HUES64 (cell line): Measurements from ENCODE around the gene KDF1.

Experiments
- H3K27ac ChIP-seq: 2 replicates; pipeline ENCODE4 v1.7.0; 2013; ENCODE audit warnings: low read depth, low read length, inconsistent platforms
- H3K27me3 ChIP-seq: 2 replicates; pipeline ENCODE4 v1.6.1; 2013; ENCODE audit warnings: mild to moderate bottlenecking, low read length; ENCODE audit not compliant: insufficient read depth
- H3K36me3 ChIP-seq: 2 replicates; pipeline ENCODE4 v1.6.1; 2013; ENCODE audit warnings: mild to moderate bottlenecking, low read length; ENCODE audit not compliant: insufficient read depth
- H3K4me1 ChIP-seq: 2 replicates; pipeline ENCODE4 v1.6.1; 2013; ENCODE audit warnings: mild to moderate bottlenecking, low read length, moderate library complexity; ENCODE audit not compliant: insufficient read depth
- H3K4me3 ChIP-seq: 2 replicates; pipeline ENCODE4 v1.5.1; 2013; ENCODE audit warnings: mild to moderate bottlenecking, low read length, moderate library complexity
- H3K9ac ChIP-seq: 2 replicates; pipeline ENCODE4 v1.6.1; 2013; ENCODE audit warnings: mild to moderate bottlenecking, low read depth, low read length
- H3K9me3 ChIP-seq: 2 replicates; pipeline ENCODE4 v1.6.1; 2013; ENCODE audit warnings: low read depth, low read length; ENCODE audit not compliant: insufficient read depth
- WGBS: fragments of 150-250, 120-280 bp; methylation state at CpG from one replicate; pipeline ENCODE4 v1.1.7; 2013; ENCODE audit warnings: missing lambda C conversion rate; 5-methylcytosine and 5-hydroxymethylcytosine counted together

KDF1 gene

DNA sequence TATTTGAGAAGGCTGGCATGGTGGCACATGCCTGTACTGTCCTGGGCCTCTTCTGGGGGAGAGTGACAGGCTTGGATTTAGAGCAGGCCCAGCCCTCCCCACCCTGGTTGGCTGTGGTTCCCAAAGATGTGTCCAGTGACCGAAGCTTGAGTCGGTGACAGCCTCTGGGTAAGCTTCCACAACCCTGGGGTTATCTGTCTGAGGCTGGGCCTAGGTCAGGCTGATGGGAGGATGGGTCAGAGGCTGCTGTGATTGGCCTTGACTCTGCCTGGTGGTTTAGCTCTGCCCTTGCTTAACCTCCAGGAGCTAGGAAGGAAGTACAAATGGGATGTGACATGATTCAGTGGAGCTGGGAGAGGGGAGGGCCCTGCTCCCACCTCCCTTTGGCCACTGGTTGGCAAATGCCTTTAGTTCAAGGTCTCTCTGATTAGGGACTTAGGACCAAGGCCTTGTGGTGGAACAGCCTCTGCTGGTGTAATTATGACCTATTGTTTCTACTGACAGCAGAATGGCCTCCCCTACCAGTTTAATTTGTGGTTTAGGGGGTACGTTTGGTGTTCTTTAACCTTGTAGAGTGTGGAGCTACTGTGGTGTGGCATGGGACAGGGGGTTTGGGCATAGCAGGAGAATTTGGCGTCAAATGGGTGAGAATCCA, 22.1 kb downstream of the KDF1 start:
- H3K36me3 ChIP-seq, result peaks cover 67% of the 10 kb centered on the region
- H3K9ac ChIP-seq, result no peak overlapping the region
- no peak overlapping the region for H3K27ac ChIP-seq
- H3K27me3 ChIP-seq, result no peaks in the 10 kb centered on the region
- H3K4me3 ChIP-seq, result no peak overlapping the region
- no peaks in the 10 kb centered on the region for H3K9me3 ChIP-seq
- 93% methylated on average over 4 of the region's 4 CpGs for WGBS
- no peaks in the 10 kb centered on the region for H3K4me1 ChIP-seq

DNA sequence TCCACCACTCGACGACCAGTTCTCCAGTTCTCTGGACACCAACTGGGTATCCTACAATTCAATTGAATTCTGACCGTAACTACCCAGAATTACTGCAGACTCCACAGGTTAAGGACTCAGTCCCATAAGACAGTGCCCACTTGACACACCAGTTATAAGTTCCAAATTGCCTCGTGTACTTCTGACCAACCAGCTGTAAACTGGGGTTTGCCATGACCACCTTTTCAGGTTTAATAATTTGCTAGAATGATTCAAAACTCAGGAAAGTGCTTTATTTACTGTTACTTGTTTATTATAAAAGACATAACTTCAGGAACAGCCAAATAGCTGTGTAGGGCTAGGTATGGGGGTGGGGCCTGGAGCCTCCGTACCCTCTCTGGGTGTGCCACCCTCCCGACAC, 23.4 kb downstream of the KDF1 start:
- WGBS, result 93% methylated on average over 4 of the region's 6 CpGs

DNA sequence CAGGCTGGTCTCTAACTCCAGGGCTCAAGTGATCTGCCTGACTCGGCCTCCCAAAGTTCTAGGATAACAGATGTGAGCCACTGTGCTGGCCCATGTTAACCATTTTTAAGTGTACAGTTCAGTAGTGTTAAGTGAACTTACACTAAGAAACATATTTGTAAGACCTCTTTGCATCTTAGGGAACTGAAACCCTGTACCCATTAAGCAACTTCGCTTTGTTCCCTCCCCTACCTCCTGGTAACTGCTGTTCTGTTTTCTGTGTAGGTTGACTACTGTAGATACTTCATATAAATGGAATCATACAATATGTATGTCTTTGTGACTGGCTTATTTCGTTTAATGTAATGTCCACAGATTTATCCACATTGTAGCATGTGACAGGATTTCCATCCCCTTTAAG, 27.7 kb downstream of the KDF1 start:
- no peak overlapping the region for H3K9ac ChIP-seq
- WGBS, result 91% methylated on average over 1 of the region's 3 CpGs
- no peaks in the 10 kb centered on the region for H3K27me3 ChIP-seq
- H3K27ac ChIP-seq, result no peak overlapping the region
- no peaks in the 10 kb centered on the region for H3K9me3 ChIP-seq
- no peak overlapping the region for H3K4me3 ChIP-seq
- no peaks in the 10 kb centered on the region for H3K4me1 ChIP-seq
- H3K36me3 ChIP-seq, result peaks cover 68% of the 10 kb centered on the region

More for the DNA sequence above, 23.4 kb downstream of the KDF1 start:
- Histone ChIP-seq H3K27ac (no peak overlapping the region), H3K9ac (no peak overlapping the region), H3K27me3 (no peaks in the 10 kb centered on the region), H3K9me3 (no peaks in the 10 kb centered on the region), H3K4me3 (no peak overlapping the region), H3K4me1 (no peaks in the 10 kb centered on the region), H3K36me3 (peaks cover 64% of the 10 kb centered on the region)

DNA sequence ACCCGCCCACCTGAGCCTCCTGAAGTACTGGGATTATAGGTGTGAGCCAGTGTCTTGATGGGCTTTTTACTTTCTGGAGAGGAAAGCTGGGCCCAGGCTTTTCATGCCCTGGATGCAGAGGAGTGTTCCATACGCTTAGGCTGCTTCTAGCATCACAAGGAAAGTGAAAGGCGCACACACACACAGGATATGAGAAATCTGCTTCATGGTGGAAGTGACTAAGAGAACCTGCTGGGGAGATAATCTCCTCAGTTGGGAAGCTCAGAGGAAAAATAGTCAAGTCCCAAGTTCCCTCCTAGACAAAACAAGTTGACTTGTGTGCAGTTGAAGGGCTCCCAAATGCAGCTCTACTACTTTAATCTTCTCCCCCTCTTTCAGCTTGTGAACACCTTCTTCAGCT, 36.6 kb downstream of the KDF1 start:
- 98% methylated on average over 3 of the region's 3 CpGs for WGBS
- no peaks in the 10 kb centered on the region for H3K27me3 ChIP-seq
- H3K4me1 ChIP-seq, result peaks cover 11% of the 10 kb centered on the region; the same call in 1 of the 2 replicates
- no peaks in the 10 kb centered on the region for H3K9me3 ChIP-seq
- no peak overlapping the region for H3K27ac ChIP-seq
- no peak overlapping the region for H3K9ac ChIP-seq
- H3K36me3 ChIP-seq, result peaks cover 57% of the 10 kb centered on the region
- no peak overlapping the region for H3K4me3 ChIP-seq

DNA sequence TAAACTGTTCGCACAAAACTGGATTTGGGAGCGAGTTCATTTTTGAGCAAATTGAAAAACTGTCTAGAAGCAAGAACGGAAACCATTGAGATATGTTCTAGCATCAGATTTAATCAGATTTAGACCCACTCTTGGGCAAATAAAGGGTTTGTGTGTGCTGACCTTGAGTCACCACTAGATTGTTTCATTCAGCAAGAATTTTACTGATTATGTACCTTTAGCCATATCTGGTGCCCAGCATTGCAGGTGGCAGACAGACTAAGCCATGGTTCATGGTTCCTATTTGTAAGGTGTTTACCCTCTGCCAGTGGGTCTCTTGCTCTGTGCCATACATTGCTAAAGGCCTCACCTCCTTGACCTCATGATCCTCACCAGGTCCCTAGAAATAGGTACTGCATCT, 37.4 kb downstream of the KDF1 start:
- H3K36me3 ChIP-seq, result peaks cover 49% of the 10 kb centered on the region
- H3K27me3 ChIP-seq, result no peaks in the 10 kb centered on the region
- peak overlapping the region; percentile 93 for H3K9ac ChIP-seq
- no peaks in the 10 kb centered on the region for H3K9me3 ChIP-seq
- 92% methylated on average over 3 of the region's 3 CpGs for WGBS
- peak overlapping the region; percentile 86 for H3K4me3 ChIP-seq
- H3K4me1 ChIP-seq, result peaks cover 11% of the 10 kb centered on the region; the same call in 1 of the 2 replicates
- no peak overlapping the region for H3K27ac ChIP-seq

DNA sequence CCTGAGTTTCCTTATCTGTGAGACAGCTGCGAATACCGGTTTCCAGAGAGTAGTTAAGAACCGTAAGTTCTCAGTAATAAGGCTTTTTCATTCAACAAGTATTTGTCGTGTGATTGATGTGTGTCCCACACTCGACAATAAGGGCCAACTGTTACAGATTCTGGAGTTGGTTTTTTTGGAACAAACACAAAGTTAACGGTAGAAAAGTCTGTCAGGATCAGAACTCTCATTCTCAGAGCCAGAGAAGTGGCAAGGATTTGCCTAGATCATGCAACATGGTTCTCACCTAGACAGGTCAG, 37.9 kb downstream of the KDF1 start:
- Histone ChIP-seq H3K27ac (peak overlapping the region; percentile 79; the same call in 1 of the 2 replicates), H3K4me1 (peaks cover 11% of the 10 kb centered on the region; the same call in 1 of the 2 replicates), H3K27me3 (no peaks in the 10 kb centered on the region), H3K36me3 (peaks cover 44% of the 10 kb centered on the region), H3K9ac (peak overlapping the region; percentile 93), H3K4me3 (peak overlapping the region; percentile 86), H3K9me3 (no peaks in the 10 kb centered on the region)
- 51% methylated on average over 6 of the region's 6 CpGs for WGBS

DNA sequence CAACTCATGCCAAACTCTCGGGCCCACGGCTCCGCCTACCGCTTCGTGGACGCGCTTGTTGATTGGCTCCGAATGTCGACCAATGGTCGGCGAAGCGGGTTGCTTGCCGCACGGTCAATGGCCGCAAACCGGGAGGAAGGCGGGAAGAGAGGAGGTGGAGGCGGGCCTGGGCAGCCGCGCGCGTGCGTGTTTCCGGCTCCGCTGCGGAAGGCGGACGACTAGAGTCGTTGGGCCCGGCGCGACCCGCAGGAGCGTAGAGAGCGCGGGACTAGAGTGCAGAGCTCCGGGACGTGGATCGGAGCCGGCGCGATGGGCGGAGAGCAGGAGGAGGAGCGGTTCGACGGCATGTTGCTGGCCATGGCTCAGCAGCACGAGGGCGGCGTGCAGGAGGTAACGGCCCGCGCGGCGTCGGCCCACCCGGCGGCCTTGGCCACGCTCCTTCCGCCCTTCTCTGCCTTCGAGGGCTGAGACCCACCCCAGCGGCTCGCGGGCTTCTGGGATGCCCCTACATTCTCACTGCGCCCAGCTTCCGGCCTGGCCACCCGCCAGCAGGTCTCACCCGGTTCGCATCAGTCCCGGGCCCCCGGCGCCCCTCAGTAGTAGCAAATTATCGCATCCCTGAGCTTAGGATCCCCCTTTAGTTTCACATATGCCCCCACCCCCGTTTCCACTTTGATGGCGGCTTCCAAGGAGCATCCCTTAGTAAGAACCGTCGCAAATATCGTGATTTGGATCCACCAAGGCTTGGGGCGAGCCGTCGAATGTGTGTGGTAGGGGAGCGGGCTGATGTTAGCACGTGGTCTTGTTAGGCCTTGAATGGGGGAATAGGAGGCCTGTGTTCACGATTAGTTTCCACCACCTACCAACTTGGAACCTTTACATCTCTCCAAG, 38.5 kb downstream of the KDF1 start, which contains the start of gene NUDC:
TSS of gene NUDC (plus strand) at position 204 of the 891 bp plus-strand sequence. CDS start at position 310, 106 bp downstream.
- Histone ChIP-seq H3K36me3 (peaks cover 38% of the 10 kb centered on the region), H3K4me3 (peak within 1 kb of the TSS; percentile 86), H3K4me1 (peaks cover 11% of the 10 kb centered on the region; the same call in 1 of the 2 replicates), H3K27ac (peak within 1 kb of the TSS; percentile 79), H3K9ac (peak within 1 kb of the TSS; percentile 93), H3K9me3 (no peaks in the 10 kb centered on the region), H3K27me3 (no peaks in the 10 kb centered on the region)
- 1% methylated on average over 83 of the region's 83 CpGs for WGBS

DNA sequence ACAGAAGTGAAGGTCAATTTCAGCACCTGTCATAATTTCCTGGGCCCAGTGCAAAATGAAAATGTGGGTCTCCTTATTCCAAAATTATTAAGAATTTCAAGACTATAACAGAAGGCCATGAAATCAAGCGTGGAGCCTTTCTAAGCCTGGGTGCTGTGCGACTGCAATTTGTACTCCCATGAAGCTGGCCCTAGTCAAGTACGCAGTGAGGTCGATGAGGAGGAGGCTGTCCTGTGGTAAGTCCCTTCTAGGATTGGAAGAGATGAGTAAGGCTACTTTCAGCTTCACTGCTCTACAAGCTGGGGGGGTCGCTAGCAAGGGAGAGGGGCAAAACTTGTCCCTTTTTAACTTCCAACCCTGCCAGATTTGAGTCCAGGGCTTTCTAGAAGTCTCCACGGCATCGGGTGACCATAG, 39.1 kb downstream of the KDF1 start:
- H3K4me1 ChIP-seq, result peaks cover 11% of the 10 kb centered on the region; the same call in 1 of the 2 replicates
- no peak overlapping the region for H3K27ac ChIP-seq
- H3K4me3 ChIP-seq, result peak overlapping the region; percentile 86
- no peaks in the 10 kb centered on the region for H3K9me3 ChIP-seq
- WGBS, result 35% methylated on average over 7 of the region's 7 CpGs
- peak overlapping the region; percentile 57 for H3K9ac ChIP-seq
- peaks cover 5% of the 10 kb centered on the region; the same call in 1 of the 2 replicates for H3K27me3 ChIP-seq
- H3K36me3 ChIP-seq, result peaks cover 32% of the 10 kb centered on the region

DNA sequence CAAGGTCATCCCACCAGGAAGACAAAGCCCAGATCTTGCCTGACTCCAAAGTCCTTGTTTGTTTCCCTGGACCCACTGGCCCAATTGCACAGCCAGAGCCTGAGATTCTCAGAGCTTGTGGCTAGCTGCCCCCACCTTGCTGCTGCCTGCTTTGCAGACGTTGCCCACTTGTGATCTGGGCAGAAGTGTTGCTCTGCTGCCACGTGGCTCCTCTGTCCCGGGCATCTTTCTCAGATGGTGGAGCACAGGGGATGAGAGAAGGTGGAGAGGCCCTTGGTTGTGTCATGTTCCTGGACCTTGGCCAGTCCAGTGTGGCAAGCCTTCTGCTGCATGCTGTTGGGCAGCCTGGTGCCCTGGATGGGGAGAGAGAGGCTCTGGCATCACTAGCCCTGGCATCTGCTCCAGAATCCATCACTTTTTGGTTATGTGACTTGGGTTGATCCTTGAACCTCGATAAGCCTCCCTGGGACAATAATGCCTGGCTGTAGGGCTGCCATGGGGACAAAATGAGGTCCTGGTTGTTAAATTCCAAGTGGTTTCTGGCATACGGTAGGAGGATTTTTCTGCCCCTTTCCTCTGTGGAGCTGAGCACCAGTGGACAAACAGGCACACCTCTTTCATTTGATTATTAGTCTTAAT, 44.9 kb downstream of the KDF1 start:
- Histone ChIP-seq H3K9ac (no peak overlapping the region), H3K27me3 (peaks cover 8% of the 10 kb centered on the region; the same call in 1 of the 2 replicates), H3K4me1 (no peaks in the 10 kb centered on the region), H3K27ac (no peak overlapping the region), H3K9me3 (no peaks in the 10 kb centered on the region), H3K36me3 (no peaks in the 10 kb centered on the region), H3K4me3 (no peak overlapping the region)
- 80% methylated on average over 5 of the region's 5 CpGs for WGBS

DNA sequence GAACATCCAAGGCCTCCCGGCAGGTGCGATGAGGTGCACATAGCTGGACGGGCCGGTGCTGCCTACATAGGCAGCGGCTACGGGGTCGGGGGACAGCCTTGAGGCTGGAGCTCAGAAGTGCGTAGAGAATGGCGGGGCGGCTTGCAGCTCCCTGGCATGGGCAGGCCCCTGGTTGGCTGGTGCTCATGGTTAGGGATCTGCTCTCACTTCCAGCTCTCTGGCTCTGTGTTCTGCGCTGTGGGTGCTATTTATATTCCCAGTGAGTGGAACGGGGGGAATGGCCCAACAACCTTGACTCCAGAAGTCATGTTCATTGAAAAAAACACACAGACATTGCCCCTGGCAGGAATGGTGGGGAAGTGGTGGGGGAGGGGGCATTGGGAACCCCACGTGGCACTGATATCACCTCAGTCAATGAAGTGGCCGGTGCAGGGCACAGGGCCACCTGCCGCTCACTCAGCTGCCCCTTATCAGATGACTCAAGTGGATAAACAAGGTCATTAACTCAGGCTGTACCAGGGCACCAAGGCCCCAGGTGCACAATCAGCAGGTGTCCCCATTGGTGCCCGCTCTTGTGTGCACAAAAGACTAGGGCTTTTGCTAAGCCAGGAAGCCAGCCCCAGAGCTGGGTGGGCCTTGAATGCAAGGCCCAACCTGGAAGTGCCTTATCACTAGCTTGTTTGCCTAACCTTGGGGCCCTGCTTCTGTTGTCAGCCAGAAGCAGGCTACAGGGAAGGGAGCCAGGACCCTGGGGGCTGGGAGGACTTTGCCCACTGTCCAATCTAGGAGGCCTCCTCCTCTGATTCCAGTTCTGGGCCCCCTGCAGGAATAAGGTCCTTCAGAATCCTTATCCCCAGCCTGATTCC, 46.3 kb downstream of the KDF1 start, which contains the start of gene NR0B2:
TSS of gene NR0B2 (minus strand) at position 222 of the 866 bp plus-strand sequence. CDS start at position 187, 35 bp downstream.
- Histone ChIP-seq H3K9me3 (no peaks in the 10 kb centered on the region), H3K27ac (no peak within 1 kb of the TSS), H3K36me3 (no peaks in the 10 kb centered on the region), H3K4me1 (no peaks in the 10 kb centered on the region), H3K9ac (no peak within 1 kb of the TSS; the same call in 1 of the 2 replicates), H3K4me3 (no peak within 1 kb of the TSS), H3K27me3 (peaks cover 8% of the 10 kb centered on the region; the same call in 1 of the 2 replicates)
- WGBS, result 89% methylated on average over 16 of the region's 16 CpGs
